CD4-positive, alpha-beta T cell treated with Interleukin-4 for 4 hours (primary cell): Measurements from ENCODE around the gene RELCH.

Source experiments
- DNase-seq: peaks from one replicate; pipeline ENCODE4 v3.0.0-alpha.2; 2020

Gene RELCH

GRCh38 chr18:62345909-62346308, 158.9 kb downstream of the RELCH start:
- DNase-seq: no peak

GRCh38 chr18:62346333-62347088, 159.5 kb downstream of the RELCH start:
- no peak for DNase-seq

- DNase-seq: no peak
These were observed 160.0 kb downstream of the RELCH start for GRCh38 chr18:62347089-62347506.

- no peak for DNase-seq
These were observed 161.4 kb downstream of the RELCH start for GRCh38 chr18:62348474-62348873.

GRCh38 chr18:62353170-62353569, 166.1 kb downstream of the RELCH start:
- DNase-seq: no peak

- DNase-seq: no peak
These were observed 167.1 kb downstream of the RELCH start for GRCh38 chr18:62354151-62354550.

- no peak for DNase-seq
These were observed 170.1 kb downstream of the RELCH start for GRCh38 chr18:62357079-62357719.
